Hepatocyte (in vitro differentiated cells): Measurements from ENCODE around the gene FBXL7.

Experiments used
- CTCF ChIP-seq: fragments of 200-600 bp; sonication (generic); IDR thresholded peaks from 2 replicates; pipeline ENCODE4 v1.5.1; 2016; ENCODE audit warnings: antibody characterized with exemption, mild to moderate bottlenecking; ENCODE audit not compliant: poor library complexity
- EZH2 ChIP-seq: fragments of 200-600 bp; sonication (generic); IDR thresholded peaks from 2 replicates; pipeline ENCODE4 v1.6.1; 2016; ENCODE audit warnings: antibody characterized with exemption, mild to moderate bottlenecking, borderline replicate concordance
- EZH2phosphoT487 ChIP-seq: fragments of 200-600 bp; sonication (generic); IDR thresholded peaks from one replicate; pipeline ENCODE4 v1.6.1; 2018; ENCODE audit warnings: antibody characterized with exemption, mild to moderate bottlenecking, low read depth, moderate library complexity; ENCODE audit not compliant: unreplicated experiment, severe bottlenecking

GRCh38 chr5:15528476-15528875 lies 28.5 kb downstream of the FBXL7 start:
- TF ChIP-seq CTCF (no peak), EZH2 (no peak), EZH2phosphoT487 (no peak)
